Esophagus (tissue), 2 donors: Measurements from ENCODE around the gene UBE2E3. TPM values are rescaled to one million over a fixed set of nuclear protein-coding genes. Genes with fewer than 3 reads are reported as not detected.
A peak's percentile ranks its signal among the peaks of the same experiment; 100 is the strongest.

ENCODE experiments used
- H3K27ac ChIP-seq, 2 donors: one replicate each; pipeline ENCODE4 v1.5.1; 2013; ENCODE audit warnings: low read depth in 2 of 2, mild to moderate bottlenecking in 2 of 2, inconsistent platforms in 1 of 2, low read length in 1 of 2, moderate library complexity in 1 of 2
- H3K27me3 ChIP-seq, 2 donors: one replicate each; pipeline ENCODE4 v1.6.1; 2013; ENCODE audit warnings: low read length in 2 of 2, control low read depth in 1 of 2, mild to moderate bottlenecking in 1 of 2; ENCODE audit not compliant: insufficient read depth in 2 of 2, control insufficient read depth in 1 of 2
- H3K36me3 ChIP-seq, 2 donors: one replicate each; pipeline ENCODE4 v1.6.1; 2013; ENCODE audit warnings: low read length in 1 of 2; ENCODE audit not compliant: control insufficient read depth in 2 of 2, insufficient read depth in 2 of 2
- H3K4me1 ChIP-seq, 2 donors: one replicate each; pipeline ENCODE4 v1.6.1; 2013; ENCODE audit warnings: low read length in 1 of 2; ENCODE audit not compliant: control insufficient read depth in 2 of 2, insufficient read depth in 2 of 2
- H3K4me3 ChIP-seq, 2 donors: one replicate each; pipeline ENCODE4 v1.5.1; 2013; ENCODE audit warnings: low read length in 2 of 2, mild to moderate bottlenecking in 2 of 2, low read depth in 1 of 2, moderate library complexity in 1 of 2
- H3K9me3 ChIP-seq, 2 donors: one replicate each; pipeline ENCODE4 v1.6.1; 2013; ENCODE audit warnings: mild to moderate bottlenecking in 2 of 2, low read depth in 1 of 2, low read length in 1 of 2, moderate library complexity in 1 of 2; ENCODE audit not compliant: control insufficient read depth in 2 of 2, insufficient read depth in 1 of 2
- WGBS, 2 donors: extraction: QIAGEN DNeasy Blood & Tissue Kit; methylation state at CpG; one replicate each; pipeline ENCODE4 v1.1.7; 2013; 5-methylcytosine and 5-hydroxymethylcytosine counted together
- polyA plus RNA-seq, 2 donors: library from polyadenylated mRNA; stranded (reverse); fragments of 200-250 nt; gene quantifications; one replicate each; pipeline ENCODE4 v1.2.3, GENCODE V29; 2013
- donor health status: healthy with polysubstance abuse.
- donor health status: Bipolar disorder and iron deficiency.

The UBE2E3 gene
- polyA plus RNA-seq, 2 donors: 21.3 to 33.4 TPM

GRCh38 chr2:180971811-180972210 is 8.6 kb upstream of the UBE2E3 start:
- Histone ChIP-seq H3K9me3 (no peaks in the 10 kb centered on the region), H3K36me3 (no peaks in the 10 kb centered on the region), H3K4me1 (no peaks in the 10 kb centered on the region), H3K27me3 (no peaks in the 10 kb centered on the region), H3K4me3 (no peak overlapping the region), H3K27ac (no peak overlapping the region)
- 97 to 99% methylated on average over 1 of the region's 1 CpG for WGBS, 2 donors

GRCh38 chr2:180975585-180975984 is 4.8 kb upstream of the UBE2E3 start:
- Histone ChIP-seq H3K9me3 (no peaks in the 10 kb centered on the region), H3K4me3 (no peak overlapping the region), H3K4me1 (no peaks in the 10 kb centered on the region), H3K27me3 (no peaks in the 10 kb centered on the region), H3K36me3 (no peaks in the 10 kb centered on the region), H3K27ac (no peak overlapping the region)
- WGBS, 2 donors: 81 to 86% methylated on average over 2 of the region's 2 CpGs

GRCh38 chr2:180978903-180979748 is 1.3 kb upstream of the UBE2E3 start:
- no peaks in the 10 kb centered on the region for H3K27me3 ChIP-seq
- no peaks in the 10 kb centered on the region for H3K36me3 ChIP-seq
- WGBS, 2 donors: 47 to 49% methylated on average over 7 of the region's 7 CpGs
- H3K4me3 ChIP-seq: peak overlapping the region in 1 of 2 donors; percentile 95
- H3K9me3 ChIP-seq: no peaks in the 10 kb centered on the region
- no peaks in the 10 kb centered on the region for H3K4me1 ChIP-seq
- peak overlapping the region in 1 of 2 donors; percentile 89 for H3K27ac ChIP-seq

- no peaks in the 10 kb centered on the region for H3K27me3 ChIP-seq
- no peaks in the 10 kb centered on the region for H3K36me3 ChIP-seq
- WGBS, 2 donors: 21 to 23% methylated on average over 9 of the region's 9 CpGs
- no peaks in the 10 kb centered on the region for H3K9me3 ChIP-seq
- peak overlapping the region; percentile 73 to 95 for H3K4me3 ChIP-seq
- peak overlapping the region; percentile 87 to 89 for H3K27ac ChIP-seq
- H3K4me1 ChIP-seq: no peaks in the 10 kb centered on the region
These were observed 678 bp upstream of the UBE2E3 start for GRCh38 chr2:180979749-180980105.

- 1% methylated on average over 39 to 81 of the region's 81 CpGs for WGBS, 2 donors
- no peaks in the 10 kb centered on the region for H3K36me3 ChIP-seq
- H3K27ac ChIP-seq: peak overlapping the region; percentile 87 to 89
- no peaks in the 10 kb centered on the region for H3K9me3 ChIP-seq
- H3K27me3 ChIP-seq: no peaks in the 10 kb centered on the region
- no peaks in the 10 kb centered on the region for H3K4me1 ChIP-seq
- H3K4me3 ChIP-seq: peak overlapping the region; percentile 73 to 95
These were observed 822 bp downstream of the UBE2E3 start for GRCh38 chr2:180980943-180981911.

DNA sequence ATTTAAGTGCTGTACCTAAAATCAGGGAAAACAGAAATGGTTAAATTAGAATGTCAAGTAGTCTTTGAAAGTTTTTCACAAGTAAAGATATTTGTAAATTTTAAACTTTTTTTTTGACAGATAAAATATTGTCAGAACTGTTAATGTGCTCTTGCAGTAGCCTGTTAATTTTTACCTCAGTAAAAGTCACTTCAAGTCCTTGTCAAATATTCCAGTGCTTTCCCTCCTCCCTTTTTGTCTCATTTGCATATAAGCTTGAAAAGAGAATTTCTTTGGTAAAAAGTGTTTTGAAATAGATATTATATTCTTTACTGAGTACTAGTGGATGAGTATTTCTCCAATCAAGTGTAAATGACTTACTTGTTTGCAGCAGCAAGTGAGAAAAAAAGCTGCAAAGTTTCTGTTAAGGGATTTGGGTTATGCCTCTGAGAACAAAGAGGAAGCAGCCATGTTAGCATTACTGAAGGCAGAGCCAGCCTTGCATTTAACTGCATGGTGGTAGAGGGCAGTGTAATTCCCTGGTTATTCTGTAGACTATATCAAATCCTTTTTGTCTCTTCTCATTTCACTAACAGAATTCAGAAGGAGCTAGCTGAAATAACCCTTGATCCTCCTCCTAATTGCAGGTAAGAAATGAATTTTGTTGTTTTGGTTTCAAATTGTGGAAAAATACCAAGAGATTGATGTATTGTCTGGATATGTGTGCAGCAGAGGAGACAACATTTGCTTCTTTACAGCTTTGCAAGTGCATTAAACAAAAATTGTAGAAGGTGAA is 3.2 kb downstream of the UBE2E3 start:
- Histone ChIP-seq H3K36me3 (no peaks in the 10 kb centered on the region), H3K27me3 (no peaks in the 10 kb centered on the region), H3K4me1 (no peaks in the 10 kb centered on the region), H3K27ac (no peak overlapping the region), H3K4me3 (no peak overlapping the region), H3K9me3 (no peaks in the 10 kb centered on the region)

DNA sequence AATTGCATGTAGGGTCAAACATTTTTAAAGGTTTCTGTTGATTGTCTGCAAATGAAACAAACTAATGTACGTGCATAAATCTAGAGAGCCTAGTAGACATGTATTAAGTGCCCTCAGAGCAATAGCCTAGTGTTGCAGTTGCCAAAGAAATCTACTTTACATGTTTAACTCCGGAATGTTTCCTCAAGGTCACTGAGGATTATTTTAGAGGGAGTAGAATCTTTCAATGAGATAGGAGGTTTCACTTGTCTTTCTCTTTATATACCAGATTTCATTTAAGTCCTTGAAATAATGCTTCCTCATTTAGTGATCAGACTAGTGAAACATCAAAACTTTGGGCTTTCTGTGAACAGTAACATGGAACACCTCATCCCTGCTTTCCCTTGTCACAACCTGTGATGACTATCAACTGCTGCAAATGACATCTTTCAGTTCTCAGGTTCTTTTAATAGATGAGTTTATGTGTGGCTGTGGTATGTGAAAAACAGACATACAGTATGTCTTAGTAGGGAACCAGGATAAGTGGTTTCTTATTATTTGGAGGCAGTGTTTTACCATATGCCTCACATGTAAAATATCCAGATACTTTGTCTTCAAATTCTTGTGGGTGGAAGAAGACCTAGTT is 5.5 kb downstream of the UBE2E3 start:
- 59 to 73% methylated on average over 2 of the region's 2 CpGs for WGBS, 2 donors

GRCh38 chr2:180987146-180987545 is 6.7 kb downstream of the UBE2E3 start:
- no peak overlapping the region for H3K27ac ChIP-seq
- 78 to 93% methylated on average over 2 of the region's 2 CpGs for WGBS, 2 donors
- no peaks in the 10 kb centered on the region for H3K9me3 ChIP-seq

More for the DNA sequence above, 5.5 kb downstream of the UBE2E3 start:
- H3K4me3 ChIP-seq: no peak overlapping the region
- no peaks in the 10 kb centered on the region for H3K4me1 ChIP-seq
- H3K9me3 ChIP-seq: no peaks in the 10 kb centered on the region
- H3K27me3 ChIP-seq: no peaks in the 10 kb centered on the region
- H3K36me3 ChIP-seq: no peaks in the 10 kb centered on the region
- no peak overlapping the region for H3K27ac ChIP-seq

DNA sequence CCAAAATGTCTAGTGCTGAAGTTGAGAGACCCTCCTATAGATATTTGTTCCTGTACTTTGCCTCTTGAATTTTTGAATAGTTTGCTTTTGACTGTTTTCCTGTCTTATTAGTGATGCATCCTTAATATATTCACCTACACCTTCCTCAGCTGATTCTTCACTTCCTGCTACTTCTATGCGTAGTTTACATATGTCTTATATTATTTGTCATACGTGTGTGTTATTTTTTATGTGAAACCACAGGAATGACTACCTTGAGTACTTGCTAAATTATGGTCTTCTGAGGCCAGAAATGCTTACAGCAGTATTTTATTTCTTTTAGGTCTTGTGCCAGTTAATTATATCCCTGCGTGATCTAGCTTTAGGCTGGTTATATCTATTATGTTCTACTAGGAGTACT is 9.9 kb downstream of the UBE2E3 start:
- H3K4me3 ChIP-seq: no peak overlapping the region
- WGBS, 2 donors: 55 to 56% methylated on average over 3 of the region's 3 CpGs
- no peaks in the 10 kb centered on the region for H3K27me3 ChIP-seq
- H3K4me1 ChIP-seq: no peaks in the 10 kb centered on the region
- no peaks in the 10 kb centered on the region for H3K9me3 ChIP-seq
- H3K36me3 ChIP-seq: no peaks in the 10 kb centered on the region
- H3K27ac ChIP-seq: no peak overlapping the region

More at GRCh38 chr2:180987146-180987545, 6.7 kb downstream of the UBE2E3 start:
- H3K4me1 ChIP-seq: no peaks in the 10 kb centered on the region
- no peaks in the 10 kb centered on the region for H3K27me3 ChIP-seq
- H3K36me3 ChIP-seq: no peaks in the 10 kb centered on the region
- H3K4me3 ChIP-seq: no peak overlapping the region
